ENCODE results near the gene CNNM2. TPM values are rescaled to one million over a fixed set of nuclear protein-coding genes. Genes with fewer than 3 reads are reported as not detected.

Gene CNNM2
- total RNA-seq, 1 experiment from 2014 or later = 23.1 TPM

- Histone ChIP-seq H3K4me3 (replicated peaks in 1 of 2; ENCODE audit: low read depth in 1 of 2, low read length in 2 of 2) (no peak overlapping the region), H3K9me2 (ENCODE audit: insufficient read depth) (no peaks in the 10 kb centered on the region), H3K9me3 (ENCODE audit: control insufficient read depth in 1 of 2, insufficient read depth in 1 of 2, low read depth in 1 of 2, low read length in 2 of 2) (no peaks in the 10 kb centered on the region), H3K27me3 (ENCODE audit: insufficient read depth, low read length) (no peaks in the 10 kb centered on the region), H3K79me2 (ENCODE audit: insufficient read depth, low read length) (peaks cover 44% of the 10 kb centered on the region), H3K36me3 (ENCODE audit: control insufficient read depth in 1 of 2, insufficient read depth in 2 of 2, low read length in 2 of 2) (no peaks in the 10 kb centered on the region), H4K20me1 (ENCODE audit: insufficient read depth) (0 out of 2 replicates have a peak, but pooled peaks cover 6% of the 10 kb centered on the region), H3K9ac (ENCODE audit: low read length) (no peak overlapping the region), H3K4me1 (ENCODE audit: control insufficient read depth in 1 of 2, insufficient read depth in 2 of 2, low read length in 2 of 2) (peaks cover 0 to 9% of the 10 kb centered on the region in 2 experiments; a peak in 2 of 4 replicates), H2AFZ (ENCODE audit: low read depth, low read length, poor library complexity, severe bottlenecking) (no peak overlapping the region), H3K27ac (ENCODE audit: low read depth, low read length) (no peak overlapping the region), H3K4me2 (ENCODE audit: low read length) (no peak overlapping the region)
- DNase-seq (ENCODE audit: low read depth, low spot score) (no peak), ATAC-seq (no peak)
- ChIA-PET POLR2A (no interaction called here), RAD21 (ENCODE audit: low non-redundant PET in 1 of 2, low total read pairs in 2 of 2, uncharacterized antibody in 2 of 2, unreplicated experiment in 2 of 2) (no interaction called here), CTCF (interaction anchor here (3.1 kb wide), 1 partner anchor 127 kb away, joined by 8 read pairs; no protein-coding TSS in a partner anchor)
- no peak for TF ChIP-seq CTCF (IDR thresholded peaks at IDR 0.05 in 2 of 3, conservative IDR thresholded peaks at IDR 0.05 in 1 of 3; ENCODE audit: borderline replicate concordance in 1 of 3, insufficient read depth in 1 of 3, low read depth in 2 of 3, low read length in 2 of 3)
- no peak for TF ChIP-seq SP1 (IDR thresholded peaks at IDR 0.05; ENCODE audit: low read depth)
- TF ChIP-seq ZBTB33 (IDR thresholded peaks at IDR 0.05; ENCODE audit: extremely low read depth, insufficient replicate concordance, low read length) = no peak
- TF ChIP-seq FOSL1 (IDR thresholded peaks at IDR 0.05; ENCODE audit: low read depth) = no peak
- TF ChIP-seq ELF1 (IDR thresholded peaks at IDR 0.05; ENCODE audit: borderline replicate concordance, low read depth) = no peak
- no peak for TF ChIP-seq REST (IDR thresholded peaks at IDR 0.05; ENCODE audit: low read depth)
- no peak for TF ChIP-seq EGR1 (IDR thresholded peaks at IDR 0.05; ENCODE audit: low read depth)
- TF ChIP-seq TCF7L2 (IDR thresholded peaks at IDR 0.05; ENCODE audit: borderline replicate concordance, extremely low read depth, insufficient read depth, insufficient read length) = no peak
- no peak for TF ChIP-seq CEBPB (IDR thresholded peaks at IDR 0.05; ENCODE audit: low read depth)
- no peak for TF ChIP-seq ZFX (IDR thresholded peaks at IDR 0.05)
- TF ChIP-seq MAX (IDR thresholded peaks at IDR 0.05) = no peak
- TF ChIP-seq ATF3 (IDR thresholded peaks at IDR 0.05) = no peak
- BruUV-seq (replicated peaks) = no TSS peak
- intact Hi-C loops (cut with micrococcal nuclease) = no loop called here
Measured at GRCh38 chr10:103117247-103117646, 199.2 kb downstream of the CNNM2 start.
